ENCODE measurements around the gene IKZF2.

The IKZF2 gene

DNA sequence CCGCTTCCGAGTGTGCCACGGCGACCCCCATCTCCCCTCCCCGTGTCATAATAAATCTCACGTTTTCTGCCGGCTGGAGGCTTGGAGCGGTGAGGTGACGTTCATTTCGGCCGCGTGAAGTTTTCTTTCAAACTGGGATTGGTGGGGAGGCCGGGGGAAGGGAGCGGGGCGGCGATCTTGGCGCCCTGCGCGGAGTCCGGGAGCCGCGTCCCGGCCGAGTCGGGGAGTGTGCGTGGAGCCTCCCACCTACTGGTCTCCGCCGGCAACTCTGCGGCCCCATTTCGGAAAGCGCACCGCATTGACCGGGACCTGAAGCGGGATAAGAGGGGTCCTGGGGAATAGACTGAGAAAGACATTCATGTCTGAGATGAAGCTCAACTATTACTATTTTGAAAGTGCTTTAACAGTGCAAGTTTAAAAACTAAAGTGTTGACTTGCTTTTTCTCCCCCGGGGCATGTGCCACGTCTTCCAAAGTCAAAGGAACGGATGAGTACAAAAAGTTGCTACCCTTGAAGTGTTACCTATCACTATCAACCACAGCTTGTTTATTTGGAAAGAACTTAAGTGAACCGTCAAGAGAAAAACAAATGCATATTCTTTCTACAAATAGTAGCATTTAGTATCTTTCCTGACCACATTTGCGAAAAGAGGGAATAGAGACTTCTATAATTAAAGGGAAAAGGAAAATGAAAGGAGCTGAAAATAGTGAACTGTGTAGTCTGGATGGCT, 818 bp upstream of the IKZF2 start:
- DNase-seq: peak; percentile 45

DNA sequence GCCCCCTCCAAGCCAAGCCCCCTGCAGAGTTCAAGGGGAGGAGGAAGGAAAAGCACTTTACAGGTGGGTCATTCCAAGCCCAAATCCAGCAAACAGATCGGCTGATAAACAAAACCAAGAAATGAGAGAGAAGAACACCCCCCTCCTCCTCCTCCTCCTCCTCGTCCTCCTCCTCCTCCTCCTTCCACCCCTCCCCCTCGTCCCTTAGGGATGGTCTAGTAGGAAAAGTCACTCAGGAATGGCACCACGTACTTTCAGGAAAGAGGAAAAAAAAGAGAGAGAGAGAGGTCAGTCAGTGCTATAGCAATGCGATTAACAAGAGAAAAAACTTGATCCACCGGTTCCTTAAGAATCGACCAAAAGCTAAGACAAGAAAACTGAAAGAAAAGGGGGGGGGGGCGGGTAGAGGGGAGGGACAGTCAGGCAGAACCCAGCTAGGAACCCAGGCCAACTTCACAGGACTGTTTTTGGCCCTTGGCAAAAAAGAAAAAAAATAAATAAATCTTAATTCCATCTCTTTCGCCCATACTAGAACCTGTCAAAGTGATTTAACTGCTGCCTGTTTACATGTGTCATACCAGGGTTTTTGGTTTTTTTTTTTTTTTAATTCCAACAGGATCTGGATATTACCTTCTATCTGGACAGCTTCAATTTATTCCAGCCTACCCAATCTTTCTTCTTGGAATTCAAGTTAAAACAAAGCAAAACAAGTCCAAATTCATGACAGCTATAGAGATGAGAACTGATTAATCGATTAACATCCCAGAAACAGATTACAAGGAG, 906 bp downstream of the IKZF2 start:
- DNase-seq: no peak

GRCh38 chr2:213149949-213150314, 1.5 kb downstream of the IKZF2 start:
- no peak for DNase-seq

DNA sequence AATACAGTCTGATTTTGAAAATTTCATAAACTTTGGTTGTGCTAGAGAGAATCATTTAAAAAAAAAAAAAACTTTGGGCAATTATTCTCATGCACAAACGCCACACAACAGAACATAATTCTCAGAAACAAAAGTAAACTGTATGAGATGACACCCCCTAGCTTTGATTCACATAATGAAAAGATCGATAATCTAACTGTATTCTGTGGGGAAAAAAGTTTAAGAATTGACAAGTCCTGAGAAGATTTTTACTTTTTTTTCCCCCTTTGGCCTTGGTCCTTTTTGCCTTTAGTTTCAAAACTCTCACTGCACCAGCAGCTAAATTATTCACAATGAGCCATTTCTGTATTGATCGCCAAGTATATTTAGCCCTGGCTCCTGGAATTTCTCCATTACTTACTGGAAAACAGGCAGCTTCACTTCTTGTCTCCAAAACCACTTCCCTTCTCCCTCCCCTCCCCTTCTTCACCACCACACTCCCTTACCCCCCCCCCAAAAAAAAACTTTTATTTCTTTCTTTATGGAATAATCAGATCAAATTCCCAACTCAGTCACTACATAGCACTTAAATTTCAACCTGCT, 2.0 kb downstream of the IKZF2 start:
- DNase-seq: no peak

DNA sequence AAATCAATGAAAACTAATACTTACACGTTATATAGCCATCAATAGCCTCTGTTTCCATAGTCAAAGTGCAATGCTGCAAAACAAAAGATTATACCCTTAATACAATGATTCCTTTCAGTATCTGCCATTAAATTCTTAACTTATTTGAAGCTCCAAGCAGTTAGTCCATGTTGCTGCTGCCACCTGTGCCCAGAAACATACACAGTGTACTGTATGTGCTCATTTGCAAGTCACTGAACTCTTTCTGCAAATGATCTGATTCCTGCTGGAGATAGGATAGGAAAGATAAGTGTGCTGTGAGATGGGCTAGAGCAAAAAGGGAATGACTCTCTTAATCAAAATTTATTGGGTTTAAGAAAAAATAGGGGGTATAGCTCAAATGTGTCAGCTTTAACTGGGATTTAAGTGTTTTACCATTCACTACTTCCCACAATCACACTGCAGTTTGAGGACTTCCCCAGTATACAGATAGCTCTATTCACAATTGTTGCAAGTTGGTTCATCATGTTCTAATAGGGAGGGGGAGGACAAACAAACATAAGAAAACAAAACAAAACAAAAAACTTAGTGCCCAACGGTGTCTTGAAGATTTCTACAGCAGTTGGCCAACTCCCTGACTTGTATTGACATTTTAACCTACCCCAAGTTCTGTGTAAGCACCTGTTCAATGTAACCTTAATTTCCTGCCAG, 2.7 kb downstream of the IKZF2 start:
- DNase-seq: no peak

GRCh38 chr2:213147538-213147937, 3.9 kb downstream of the IKZF2 start:
- DNase-seq: no peak

DNA sequence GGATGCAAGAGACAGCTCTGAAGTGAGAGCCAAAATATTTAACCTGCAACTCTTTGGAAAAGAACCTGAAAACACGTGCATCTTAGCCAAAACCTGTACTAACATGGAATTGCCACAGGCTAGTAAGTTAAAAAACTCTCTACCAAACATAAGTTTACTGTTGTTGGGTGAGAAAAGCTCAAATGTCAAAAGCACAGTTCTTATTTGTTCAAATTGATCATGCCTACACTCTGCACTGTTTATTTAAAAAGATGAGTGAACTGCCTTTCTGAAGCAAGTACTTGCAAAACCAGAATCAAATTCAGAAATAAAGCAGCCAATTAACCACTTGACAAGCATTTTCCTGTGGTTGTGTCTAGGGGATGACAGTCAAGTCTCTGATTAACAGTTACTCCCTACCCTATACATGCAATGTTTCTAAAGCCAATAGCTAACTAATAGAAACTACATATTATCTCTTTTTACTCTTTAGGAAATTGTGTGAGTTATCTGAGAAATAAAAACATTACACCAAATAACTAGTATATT, 5.6 kb downstream of the IKZF2 start:
- no peak for DNase-seq

- no peak for DNase-seq
These were observed 14.3 kb downstream of the IKZF2 start for GRCh38 chr2:213137064-213137463.

GRCh38 chr2:213129311-213129710, 22.1 kb downstream of the IKZF2 start:
- no peak for DNase-seq

DNA sequence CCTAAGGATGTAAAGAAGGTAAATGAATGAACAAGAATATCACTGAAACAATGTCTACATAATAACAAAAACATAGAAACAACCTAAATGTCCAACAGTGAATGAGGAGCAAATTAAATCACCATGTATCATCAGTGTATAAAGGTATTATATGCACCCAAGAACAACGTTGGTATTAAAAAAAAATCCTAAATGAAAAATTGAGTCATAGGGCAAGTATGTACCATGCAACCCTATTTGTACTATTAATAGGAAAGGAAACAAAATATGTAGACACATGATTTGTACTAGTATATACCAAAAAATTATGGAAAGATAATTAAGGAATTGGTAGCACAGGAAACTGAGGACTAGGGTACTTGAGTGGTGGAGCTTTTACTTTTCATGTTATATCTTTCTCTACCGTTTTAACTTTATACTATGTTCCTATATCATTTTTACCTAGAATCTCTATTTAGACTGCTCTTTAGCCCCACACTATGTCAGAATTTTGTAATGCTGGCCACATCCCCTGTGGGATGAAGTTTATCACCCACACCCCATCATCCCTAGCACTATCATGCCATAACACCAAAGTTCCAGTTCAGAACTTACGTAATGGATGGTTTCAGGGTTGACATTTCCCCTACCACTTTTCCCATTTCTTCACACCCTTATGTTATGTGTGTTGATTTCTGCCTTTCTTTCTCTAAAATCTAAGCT, 25.6 kb downstream of the IKZF2 start:
- DNase-seq: no peak

GRCh38 chr2:213122725-213123124, 28.7 kb downstream of the IKZF2 start:
- DNase-seq: no peak

- DNase-seq: no peak
These were observed 29.7 kb downstream of the IKZF2 start for GRCh38 chr2:213121690-213122089.

GRCh38 chr2:213119061-213119809, 32.2 kb downstream of the IKZF2 start:
- peak; percentile 26 for DNase-seq

- no peak for DNase-seq
These were observed 43.1 kb downstream of the IKZF2 start for GRCh38 chr2:213108308-213108707.

DNA sequence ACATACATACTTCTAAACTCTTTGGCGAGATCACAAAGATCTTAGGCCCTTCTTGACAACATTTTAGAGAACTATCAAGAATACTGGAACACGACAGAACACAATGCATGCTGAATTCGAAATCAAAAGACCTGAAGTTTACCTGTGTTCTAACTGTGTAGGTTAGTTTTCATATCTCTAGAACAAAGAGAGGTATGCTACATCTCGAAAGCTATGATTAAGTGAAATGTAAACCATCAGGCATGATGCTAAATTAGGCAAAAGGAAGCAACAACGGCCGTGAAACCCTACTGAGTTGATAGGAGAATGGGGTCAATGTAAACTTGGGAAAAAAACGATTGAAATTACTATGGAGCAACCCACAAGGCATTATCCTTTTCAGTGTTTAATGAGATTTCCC, 43.7 kb downstream of the IKZF2 start:
- no peak for DNase-seq

- DNase-seq: no peak
These were observed 46.2 kb downstream of the IKZF2 start for GRCh38 chr2:213105212-213105611.

DNA sequence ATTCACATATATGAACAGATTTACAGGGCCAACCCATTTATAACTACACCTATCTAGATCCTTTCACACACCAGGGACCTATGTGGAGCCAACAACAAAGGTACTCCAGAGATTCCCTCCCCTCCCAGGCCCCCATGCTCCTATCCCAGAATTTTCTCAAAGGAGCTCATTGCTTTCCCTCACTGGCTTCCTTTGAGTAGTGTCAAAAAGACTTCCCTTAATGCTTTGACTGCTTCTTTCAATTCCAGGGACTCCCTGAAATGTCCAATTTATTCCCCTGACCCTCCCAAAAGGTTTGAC, 46.6 kb downstream of the IKZF2 start:
- DNase-seq: no peak

DNA sequence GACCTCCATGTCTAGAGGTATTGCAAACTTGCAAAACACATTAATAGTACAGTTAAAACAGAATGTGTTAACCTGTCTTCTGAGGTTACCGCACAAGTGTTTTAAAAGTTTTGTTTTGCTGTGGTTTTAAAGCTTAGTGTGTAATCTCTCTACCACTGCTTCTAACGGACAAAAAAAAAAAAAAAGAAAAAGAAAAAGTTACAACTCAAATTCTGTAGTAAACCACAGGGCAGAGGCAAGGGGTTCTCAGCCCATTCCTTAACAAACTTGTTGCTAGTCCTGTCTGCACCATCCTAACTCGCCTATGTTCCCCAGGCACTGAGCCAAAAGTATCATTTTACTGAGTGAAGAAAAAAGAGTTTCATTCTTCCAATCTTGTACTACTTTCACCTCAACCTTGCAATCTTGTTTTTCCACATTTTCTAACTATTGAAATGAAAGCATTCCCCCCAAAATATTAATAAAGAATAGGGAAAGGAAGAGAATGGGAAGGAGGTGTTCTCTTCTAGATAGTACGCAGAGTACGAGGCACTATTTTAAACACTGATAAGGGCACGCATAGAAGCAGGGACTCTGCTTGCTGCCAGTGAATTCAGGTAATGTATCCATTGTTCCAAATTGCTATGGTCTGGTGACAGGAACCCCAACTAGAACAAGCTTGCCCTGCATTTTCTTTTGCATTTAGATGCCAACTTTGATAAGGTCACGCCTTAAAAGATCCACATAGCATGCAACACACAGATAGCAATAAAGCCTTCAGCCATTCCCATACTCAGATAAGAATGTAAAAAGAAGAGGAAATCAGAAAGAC, 47.1 kb downstream of the IKZF2 start:
- peak; percentile 13 for DNase-seq

GRCh38 chr2:213101692-213102460, 49.5 kb downstream of the IKZF2 start:
- DNase-seq: no peak

DNA sequence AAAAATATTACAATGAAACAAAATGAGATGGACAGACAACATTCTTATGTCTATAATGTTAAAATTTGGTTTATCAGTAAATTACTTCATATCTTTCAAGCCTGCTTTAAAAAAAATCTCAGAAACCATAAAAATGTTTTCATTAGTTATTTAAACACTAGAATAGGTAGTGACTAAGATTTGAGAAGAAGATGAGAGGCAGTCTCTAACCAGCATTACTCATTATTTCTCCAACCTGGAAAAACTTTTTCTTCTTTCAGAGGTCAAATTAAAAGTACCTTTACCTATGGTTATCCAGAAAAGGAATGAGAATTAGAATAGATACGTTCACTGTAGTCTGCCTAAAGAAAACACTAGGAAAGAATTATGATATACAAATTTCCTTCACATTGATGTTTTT, 50.3 kb downstream of the IKZF2 start:
- DNase-seq: no peak
